OCI-LY7 (cell line): Measurements from ENCODE around the gene BTBD18.

Experiments used
- CTCF ChIP-seq: fragments of 200-600 bp; sonication (generic); conservative IDR thresholded peaks from 2 replicates; pipeline ENCODE4 v1.5.1; 2014; ENCODE audit warnings: mild to moderate bottlenecking, antibody characterized with exemption, low read length, moderate library complexity, mixed read lengths
- EZH2phosphoT487 ChIP-seq: fragments of 200-600 bp; sonication (generic); IDR thresholded peaks from 2 replicates; pipeline ENCODE4 v1.6.1; 2018; ENCODE audit warnings: low read depth, borderline replicate concordance, mild to moderate bottlenecking, mixed run types, antibody characterized with exemption, low read length, moderate library complexity, mixed read lengths

GRCh38 chr11:57709802-57710367 lies 41.7 kb downstream of the BTBD18 start:
- TF ChIP-seq CTCF (no peak), EZH2phosphoT487 (no peak)
